HCT116 (cell line): ENCODE results near the gene LGALS7.

Experiments
- CTCF ChIP-seq, 3 experiments: fragments of 200-600 bp in 1 of 3; sonication (generic) in 1 of 3; IDR thresholded peaks in 2 of 3; conservative IDR thresholded peaks in 1 of 3; 2 replicates each; pipeline ENCODE4 v1.5.1; 2012 to 2017; ENCODE audit warnings: low read depth in 2 of 3, low read length in 2 of 3, antibody characterized with exemption in 1 of 3, borderline replicate concordance in 1 of 3, control low read depth in 1 of 3, mild to moderate bottlenecking in 1 of 3, mixed read lengths in 1 of 3, mixed run types in 1 of 3, moderate library complexity in 1 of 3; ENCODE audit not compliant: insufficient read depth in 1 of 3
- EZH2 ChIP-seq: fragments of 200-600 bp; sonication (generic); IDR thresholded peaks from 2 replicates; pipeline ENCODE4 v1.6.1; 2017; ENCODE audit warnings: antibody characterized with exemption, mixed run types

DNA sequence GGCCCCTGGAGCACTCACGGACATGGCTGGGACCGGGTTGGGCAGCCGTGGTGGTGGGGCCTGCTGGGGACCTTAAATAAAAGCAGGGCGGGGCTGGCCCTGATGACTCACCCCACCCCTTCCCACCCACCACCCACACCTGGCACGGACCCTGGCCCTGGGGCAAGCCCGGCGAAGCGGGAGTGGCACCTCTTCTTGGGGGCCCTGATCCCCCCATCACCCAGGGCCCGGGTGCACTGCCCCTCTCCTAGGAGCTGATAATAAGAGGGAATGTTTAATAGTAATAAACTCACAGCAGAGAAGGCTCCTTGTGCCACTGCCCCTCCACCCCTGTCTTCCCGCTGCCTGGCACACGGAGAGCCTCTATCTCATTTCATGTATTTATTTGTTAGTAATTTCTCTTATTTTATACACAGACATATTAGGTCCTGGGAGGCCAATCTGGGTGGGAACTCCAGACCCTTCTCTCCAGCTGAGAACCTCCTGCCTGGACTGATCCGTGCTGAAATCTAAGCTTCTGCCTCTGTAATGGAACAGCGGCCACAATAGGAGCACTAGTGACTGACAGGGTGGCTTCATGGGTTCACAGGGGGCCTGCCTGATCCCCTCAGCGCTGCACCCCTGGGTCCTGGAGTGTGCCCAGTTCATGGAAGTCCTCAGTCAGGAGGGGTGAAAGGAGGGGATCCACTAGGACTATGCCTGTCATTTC, at the start of gene LGALS7:
- TF ChIP-seq EZH2 (no peak), CTCF (IDR thresholded peaks at IDR 0.05 in 2 of 3, conservative IDR thresholded peaks at IDR 0.05 in 1 of 3; ENCODE audit: borderline replicate concordance in 1 of 3, insufficient read depth in 1 of 3, low read depth in 2 of 3, low read length in 2 of 3) (no peak)
